Kidney (tissue), 14 donors: Measurements from ENCODE around the gene CYB5R3. TPM values are rescaled to one million over a fixed set of nuclear protein-coding genes. Genes with fewer than 3 reads are reported as not detected.

ENCODE experiments used
- DNase-seq, 5 donors: peaks; one replicate each; pipeline ENCODE4 v3.0.0-alpha.2; 2013 to 2020
- FAIRE-seq: peaks from 2 replicates; lab custom pipeline; 2012; peaks lifted over from hg19 to GRCh38; lab: Jason Lieb, UNC
- H3K27ac ChIP-seq, 2 donors: one replicate each; pipeline ENCODE4 v1.7.0; 2013; ENCODE audit warnings: low read depth in 2 of 2, low read length in 2 of 2, inconsistent platforms in 1 of 2
- H3K27me3 ChIP-seq: one replicate; pipeline ENCODE4 v1.7.1; 2013; ENCODE audit warnings: low read length, inconsistent platforms; ENCODE audit not compliant: control insufficient read depth, insufficient read depth
- H3K36me3 ChIP-seq, 3 donors: one replicate each; pipeline versions ENCODE4 v1.7.0 to v1.7.1; 2013; ENCODE audit warnings: low read length in 3 of 3, control low read depth in 1 of 3, inconsistent platforms in 1 of 3; ENCODE audit not compliant: insufficient read depth in 3 of 3, control insufficient read depth in 2 of 3
- H3K4me1 ChIP-seq, 3 donors: one replicate each; pipeline versions ENCODE4 v1.7.0 to v1.7.1; 2013; ENCODE audit warnings: low read length in 3 of 3, inconsistent platforms in 1 of 3, low read depth in 1 of 3; ENCODE audit not compliant: control insufficient read depth in 2 of 3, insufficient read depth in 2 of 3
- H3K4me3 ChIP-seq, 3 donors: one replicate each; pipeline versions ENCODE4 v1.7.0 to v1.8.1; 2013; ENCODE audit warnings: low read length in 3 of 3, control low read depth in 1 of 3, inconsistent platforms in 1 of 3
- H3K9ac ChIP-seq, 3 donors: one replicate each; pipeline versions ENCODE4 v1.7.0 to v1.7.1; 2013; ENCODE audit warnings: low read length in 3 of 3, control low read depth in 1 of 3, inconsistent platforms in 1 of 3
- H3K9me3 ChIP-seq, 3 donors: one replicate each; pipeline versions ENCODE4 v1.7.0 to v1.7.1; 2013; ENCODE audit warnings: low read length in 3 of 3, control low read depth in 1 of 3, inconsistent platforms in 1 of 3; ENCODE audit not compliant: control insufficient read depth in 2 of 3, insufficient read depth in 1 of 3
- CTCF ChIP-seq: IDR thresholded peaks from 3 replicates; pipeline ENCODE4 v1.5.1; 2012; ENCODE audit warnings: mild to moderate bottlenecking, moderate library complexity, borderline replicate concordance; ENCODE audit not compliant: insufficient read depth; ENCODE audit errors: extremely low read depth
- intact Hi-C: fragments of 100-400 bp; cut with DNase I; formaldehyde crosslinking; loops from one replicate; pipeline ENCODE4 v1.11.1; 2022
- polyA plus RNA-seq: library from polyadenylated mRNA; stranded (reverse); fragments of 350-450 nt; fragmentation: Illumina TruSeq; extraction: RNeasy Lipid Tissue Mini Kit (QIAGEN cat#74804); gene quantifications from one replicate; pipeline ENCODE4 v1.2.3, GENCODE V29; 2014; ENCODE audit warnings: low read depth, low replicate concordance; ENCODE audit not compliant: insufficient read depth
- total RNA-seq: library from RNA; stranded (reverse); fragmentation: NEBNext Ultra II Directional; extraction: Animal tissue kit (Norgen Biotek cat#: 25700); gene quantifications from one replicate; pipeline ENCODE4 v1.2.1, GENCODE V29; 2021
- donor health status: control.
- donor health status: control.
- donor health status: control.
- donor health status: control.
- donor health status: control.
- donor health status: DM: yes; HTN: yes; CAD: no.
- donor health status: Normal renal cell carcinoma (clear cell type).

The CYB5R3 gene
- total and polyA plus RNA-seq, 2 donors from 2014 or later: 287 to 426 TPM

- TF ChIP-seq CTCF: no peak
- Histone ChIP-seq H3K27ac (no peak overlapping the region), H3K36me3 (peaks cover 12 to 73% (median 45%) of the 10 kb centered on the region in 3 donors), H3K9ac (no peak overlapping the region), H3K4me3 (no peak overlapping the region), H3K27me3 (no peaks in the 10 kb centered on the region), H3K9me3 (no peaks in the 10 kb centered on the region), H3K4me1 (no peaks in the 10 kb centered on the region)
- FAIRE-seq (no peak), DNase-seq (no peak)
- intact Hi-C loops: no loop called here
Observed at GRCh38 chr22:42587588-42588175, 61.5 kb downstream of the CYB5R3 start.

- H3K27ac ChIP-seq: no peak overlapping the region
- FAIRE-seq: no peak
- peaks cover 12 to 60% (median 35%) of the 10 kb centered on the region in 3 donors for H3K36me3 ChIP-seq
Observed at GRCh38 chr22:42586381-42586780, 62.8 kb downstream of the CYB5R3 start.

GRCh38 chr22:42585096-42585495 lies 64.1 kb downstream of the CYB5R3 start:
- no peak for TF ChIP-seq CTCF
- no peak overlapping the region for H3K4me3 ChIP-seq
- no peaks in the 10 kb centered on the region for H3K27me3 ChIP-seq
- peaks cover 11 to 54% (median 33%) of the 10 kb centered on the region in 3 donors for H3K36me3 ChIP-seq
- H3K4me1 ChIP-seq: no peaks in the 10 kb centered on the region
- no peak overlapping the region for H3K9ac ChIP-seq
- H3K9me3 ChIP-seq: no peaks in the 10 kb centered on the region
- intact Hi-C loops: no loop called here
- FAIRE-seq (no peak), DNase-seq (no peak)
- H3K27ac ChIP-seq: no peak overlapping the region

More at GRCh38 chr22:42586381-42586780, 62.8 kb downstream of the CYB5R3 start:
- intact Hi-C loops: no loop called here
- no peak for TF ChIP-seq CTCF
- no peak for DNase-seq
- H3K4me1 ChIP-seq: no peaks in the 10 kb centered on the region
- H3K27me3 ChIP-seq: no peaks in the 10 kb centered on the region
- H3K9ac ChIP-seq: no peak overlapping the region
- H3K9me3 ChIP-seq: no peaks in the 10 kb centered on the region
- H3K4me3 ChIP-seq: no peak overlapping the region

GRCh38 chr22:42584364-42584940 lies 64.7 kb downstream of the CYB5R3 start:
- intact Hi-C loops: no loop called here
- TF ChIP-seq CTCF: no peak
- FAIRE-seq: no peak
- DNase-seq: no peak
- H3K36me3 ChIP-seq: peaks cover 10 to 48% (median 30%) of the 10 kb centered on the region in 3 donors
- no peaks in the 10 kb centered on the region for H3K9me3 ChIP-seq
- H3K27ac ChIP-seq: no peak overlapping the region
- no peak overlapping the region for H3K9ac ChIP-seq
- H3K4me3 ChIP-seq: no peak overlapping the region
- H3K27me3 ChIP-seq: no peaks in the 10 kb centered on the region
- no peaks in the 10 kb centered on the region for H3K4me1 ChIP-seq
